Sigmoid colon (tissue), 4 donors: ENCODE data around the gene GMPR2.

Source experiments
- CTCF ChIP-seq, 4 experiments: fragments of 450-650 bp in 3 of 4; fragments of 200-600 bp in 1 of 4; IDR thresholded peaks; one replicate each; pipeline ENCODE4 v1.5.1; 2016 to 2019; ENCODE audit warnings: antibody characterized with exemption in 4 of 4, mild to moderate bottlenecking in 3 of 4, moderate library complexity in 2 of 4
- EP300 ChIP-seq, 4 donors: sonication (generic); formaldehyde crosslinking; IDR thresholded peaks; one replicate each; pipeline ENCODE4 v1.6.1; 2017; ENCODE audit warnings: antibody characterized with exemption in 4 of 4
- POLR2A ChIP-seq, 2 donors: fragments of 450-650 bp; IDR thresholded peaks; one replicate each; pipeline ENCODE4 v1.6.1; 2016; ENCODE audit warnings: antibody characterized with exemption in 2 of 2, mild to moderate bottlenecking in 2 of 2, moderate library complexity in 2 of 2
- POLR2AphosphoS5 ChIP-seq, 4 donors: sonication (generic); formaldehyde crosslinking; IDR thresholded peaks; one replicate each; pipeline ENCODE4 v1.6.1; 2017; ENCODE audit warnings: antibody characterized with exemption in 4 of 4

- TF ChIP-seq EP300 (IDR thresholded peaks at IDR 0.05) (no peak), CTCF (IDR thresholded peaks at IDR 0.05) (no peak), POLR2A (IDR thresholded peaks at IDR 0.05) (peak; percentile 51 to 57), POLR2AphosphoS5 (IDR thresholded peaks at IDR 0.05) (peak; percentile 85 to 93 (median 90))
These were observed 37.3 kb upstream of the GMPR2 start, which contains the start of gene TM9SF1 for GRCh38 chr14:24195186-24196070.
